DMS153 treated with DMSO at 0.1 percent for 48 hours (cell line): ENCODE data around the gene STK16.

Experiments
- DNase-seq: peaks from one replicate; lab custom pipeline; 2025; ENCODE audit not compliant: unreplicated experiment; lab: John Stamatoyannopoulos, UW

STK16 gene

DNA sequence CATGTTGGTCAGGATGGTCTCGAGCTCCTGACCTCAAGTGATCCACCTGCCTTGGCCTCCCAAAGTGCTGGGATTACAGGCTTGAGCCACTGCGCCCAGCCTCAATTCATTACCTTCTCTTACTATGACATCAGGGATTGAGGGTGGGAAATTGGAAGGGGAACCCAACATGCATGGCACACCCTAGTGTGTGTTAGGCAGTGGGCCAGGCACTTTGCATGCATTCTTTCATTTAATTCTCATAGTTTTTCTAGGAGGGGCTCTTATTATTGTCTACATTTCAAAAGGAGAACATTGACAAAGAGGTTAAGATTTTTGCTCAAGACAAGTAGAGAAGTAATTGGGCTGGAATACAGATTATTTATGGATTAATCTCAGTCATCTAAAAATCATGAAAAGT lies 23.0 kb downstream of the STK16 start:
- DNase-seq = no peak

- peak; percentile 32 for DNase-seq
Measured at GRCh38 chr2:219269362-219270054, 24.2 kb downstream of the STK16 start.

DNA sequence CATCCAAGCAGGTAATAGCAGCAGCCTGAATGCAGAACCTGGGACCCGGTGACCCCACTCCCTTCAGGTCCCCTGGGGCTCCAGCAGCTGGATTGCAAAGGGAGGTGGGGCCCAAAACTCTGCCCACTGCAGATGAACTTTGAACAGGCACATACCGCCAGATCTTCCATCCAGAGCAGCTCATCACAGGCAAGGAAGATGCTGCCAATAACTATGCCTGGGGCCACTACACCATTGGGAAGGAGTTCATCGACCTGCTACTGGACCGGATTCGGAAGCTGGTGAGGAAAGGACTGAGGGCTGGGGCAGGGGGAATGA lies 24.7 kb downstream of the STK16 start:
- DNase-seq = no peak

GRCh38 chr2:219271021-219271420 lies 25.7 kb downstream of the STK16 start:
- no peak for DNase-seq

- DNase-seq = no peak
Measured at GRCh38 chr2:219272356-219272755, 27.1 kb downstream of the STK16 start.

GRCh38 chr2:219272995-219273394 lies 27.7 kb downstream of the STK16 start:
- no peak for DNase-seq

DNA sequence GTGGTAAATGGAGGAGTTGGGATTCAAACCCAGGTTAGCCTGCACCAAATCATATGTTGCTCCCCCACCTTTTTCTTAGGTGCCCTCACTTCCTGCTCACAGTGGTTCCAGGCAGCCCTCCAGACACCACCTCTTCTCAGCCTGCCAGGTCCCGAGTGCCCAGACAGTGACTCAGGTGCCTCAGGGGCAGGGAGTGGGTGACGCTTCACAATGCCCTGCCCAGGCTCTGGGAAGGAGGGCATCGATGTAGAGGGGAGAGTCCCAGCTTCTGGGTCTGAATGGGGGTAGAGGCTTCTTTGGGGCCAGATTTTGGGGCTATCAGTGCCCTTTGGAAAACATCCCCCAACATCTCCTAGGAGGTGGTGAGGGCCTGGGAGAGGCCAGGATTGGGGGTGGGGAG lies 28.7 kb downstream of the STK16 start:
- no peak for DNase-seq

GRCh38 chr2:219274361-219274921 lies 29.2 kb downstream of the STK16 start:
- no peak for DNase-seq

DNA sequence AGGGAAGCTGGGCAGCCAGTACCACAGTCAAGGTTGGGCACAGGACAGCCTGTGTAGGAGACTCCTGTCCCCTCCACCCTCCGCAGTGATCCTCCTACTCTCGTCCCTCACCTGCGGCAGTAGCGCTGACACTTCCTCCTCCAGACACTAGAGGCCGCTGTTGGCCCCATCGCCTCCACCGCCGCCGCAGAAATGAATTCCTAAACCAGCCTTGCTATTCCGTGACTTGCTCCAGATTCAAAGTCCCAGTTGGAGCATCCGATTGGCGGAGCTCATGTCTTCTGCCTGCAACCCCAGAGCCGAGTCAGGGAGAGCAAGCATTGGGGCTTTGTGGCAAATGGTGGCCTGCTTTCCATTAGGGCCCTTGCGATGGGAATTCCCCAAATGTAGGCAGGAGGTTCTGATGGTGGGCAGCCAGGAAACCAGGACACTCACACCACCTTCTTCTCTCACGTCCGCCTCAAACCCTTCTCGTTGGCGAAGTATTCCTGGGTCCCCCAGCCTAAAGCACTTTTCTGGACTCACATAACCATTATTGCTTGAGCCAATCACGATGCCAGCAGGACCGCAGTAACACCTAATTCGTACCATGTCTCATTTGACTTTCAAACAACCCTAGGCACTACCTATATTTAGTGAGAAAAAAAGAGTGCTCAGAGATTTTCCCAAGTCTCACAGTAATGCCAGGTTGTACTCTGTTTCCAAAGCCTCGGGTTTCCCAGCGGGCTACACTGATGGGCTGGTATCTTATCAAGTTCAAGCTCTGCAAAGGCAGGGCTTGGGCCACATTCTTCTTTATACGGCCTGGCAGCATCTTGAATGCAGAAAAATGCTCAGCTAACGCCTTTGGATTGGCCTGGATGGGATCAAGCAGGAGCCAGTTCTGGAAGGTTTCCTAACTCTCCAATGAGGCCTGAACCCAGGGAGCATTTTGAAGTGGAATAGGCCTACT lies 32.7 kb downstream of the STK16 start:
- DNase-seq = peak; percentile 68

GRCh38 chr2:219278655-219279150 lies 33.4 kb downstream of the STK16 start:
- no peak for DNase-seq

GRCh38 chr2:219279151-219279915 lies 34.1 kb downstream of the STK16 start, which contains the start of gene DNAJB2:
Gene DNAJB2, plus strand, starts transcription at chr2:219279366. Its CDS starts 468 bp downstream, at chr2:219279834.
- peak; percentile 94 for DNase-seq

GRCh38 chr2:219279916-219280516 lies 34.7 kb downstream of the STK16 start:
- DNase-seq = no peak

DNA sequence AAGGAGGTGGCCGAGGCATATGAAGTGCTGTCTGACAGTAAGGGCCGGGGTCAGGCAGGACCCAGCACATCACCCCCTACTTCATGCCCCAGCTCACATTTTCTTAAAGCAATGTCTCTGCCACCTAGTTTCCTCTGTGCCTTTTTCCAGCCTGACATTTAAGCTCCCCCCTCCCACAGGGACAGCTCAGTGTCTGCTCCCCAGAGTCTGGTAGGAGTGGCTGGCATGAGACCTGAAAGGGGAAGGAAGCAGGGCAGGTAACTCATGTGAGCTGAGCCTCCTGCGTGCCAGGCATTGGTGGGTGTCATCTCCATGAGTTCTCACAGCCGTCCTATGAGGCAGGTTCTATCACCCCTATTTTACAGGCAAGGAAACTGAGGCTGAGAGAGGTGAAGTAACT lies 35.4 kb downstream of the STK16 start:
- no peak for DNase-seq

- no peak for DNase-seq
Measured at GRCh38 chr2:219281588-219281987, 36.3 kb downstream of the STK16 start.

- DNase-seq = no peak
Measured at GRCh38 chr2:219282375-219282774, 37.1 kb downstream of the STK16 start.

DNA sequence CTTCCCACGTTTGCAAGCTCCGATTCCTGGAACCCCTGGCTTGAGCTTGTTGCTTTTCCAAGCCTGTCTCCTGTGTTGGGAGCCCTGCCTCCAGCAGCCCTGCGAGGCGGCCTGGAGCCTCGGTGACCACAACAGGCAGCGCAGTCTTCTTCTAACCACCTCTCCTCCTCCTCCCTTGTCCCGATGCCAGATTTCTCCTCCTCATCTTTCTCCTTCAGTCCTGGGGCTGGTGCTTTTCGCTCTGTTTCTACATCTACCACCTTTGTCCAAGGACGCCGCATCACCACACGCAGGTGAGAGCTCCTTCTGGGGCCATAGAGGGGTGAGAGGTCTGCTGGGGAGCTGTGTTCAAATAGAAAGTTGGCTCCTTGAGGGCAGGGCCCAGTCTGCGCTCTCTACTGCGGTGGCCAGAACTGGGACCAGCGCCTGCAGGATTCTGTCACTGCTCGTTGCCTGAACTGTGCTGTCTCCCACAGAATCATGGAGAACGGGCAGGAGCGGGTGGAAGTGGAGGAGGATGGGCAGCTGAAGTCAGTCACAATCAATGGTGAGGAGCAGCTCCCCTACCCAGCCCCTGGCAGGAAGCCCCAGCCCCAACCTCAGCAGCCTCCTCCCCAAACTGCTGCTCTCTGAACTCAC lies 37.8 kb downstream of the STK16 start:
- DNase-seq = no peak

- DNase-seq = no peak
Measured at GRCh38 chr2:219284501-219285372, 39.5 kb downstream of the STK16 start.

- DNase-seq = no peak
Measured at GRCh38 chr2:219285373-219285735, 40.1 kb downstream of the STK16 start.

DNA sequence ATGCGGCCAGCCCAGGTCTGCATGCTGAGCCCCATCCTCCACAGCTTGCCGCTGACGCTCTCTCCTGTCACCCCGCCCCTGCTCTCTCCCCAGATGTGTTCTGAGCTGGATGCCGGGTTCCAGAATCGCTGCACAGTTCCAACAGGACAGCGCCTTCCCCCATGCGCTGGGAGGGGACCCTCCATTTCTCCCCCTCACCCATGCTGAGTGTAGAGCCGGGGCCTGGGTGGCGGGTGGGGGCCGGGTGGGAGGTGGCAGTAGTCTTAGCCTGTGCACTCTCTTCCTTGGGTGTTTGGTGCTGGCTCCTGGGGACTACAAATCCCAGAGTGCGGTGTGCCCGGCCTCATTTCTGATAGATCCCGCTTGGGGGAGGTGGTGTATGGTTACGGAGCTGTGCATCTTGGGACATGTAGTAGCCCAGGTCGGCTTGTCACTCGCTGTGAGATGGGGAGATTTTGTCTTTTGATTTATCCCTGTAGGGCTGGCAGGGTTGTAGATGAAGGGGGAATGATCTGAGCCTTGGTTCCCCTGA lies 40.7 kb downstream of the STK16 start:
- no peak for DNase-seq
